A673 (cell line): ENCODE measurements around the gene TBC1D16.
"Not testable (repeated sequence)": the region's sequence is repeated elsewhere in the genome, so short reads cannot be mapped to it uniquely, and the experiment has no call there.

Source experiments
- CTCF ChIP-seq: fragments of 300-800, 200-600 bp; sonication (generic); conservative IDR thresholded peaks from 2 replicates; pipeline ENCODE4 v1.5.1; 2017; ENCODE audit warnings: low read depth, mild to moderate bottlenecking, antibody characterized with exemption, low read length, moderate library complexity, mixed read lengths
- EZH2 ChIP-seq: fragments of 200-600 bp; sonication (generic); IDR thresholded peaks from 2 replicates; pipeline ENCODE4 v1.6.1; 2017; ENCODE audit warnings: borderline replicate concordance, low read depth, mild to moderate bottlenecking, mixed read lengths, antibody characterized with exemption, low read length; ENCODE audit not compliant: poor library complexity, severe bottlenecking

GRCh38 chr17:79962467-79962866, 73.2 kb downstream of the TBC1D16 start:
- TF ChIP-seq CTCF, EZH2: not testable (repeated sequence)
